Neural cell (in vitro differentiated cells): ENCODE data around the gene GTSF1L. TPM values are rescaled to one million over a fixed set of nuclear protein-coding genes. Genes with fewer than 3 reads are reported as not detected.

Source experiments
- H2AFZ ChIP-seq: fragments of 200-600, 300-800 bp; sonication (generic), shearing (Covaris generic); 2 replicates; pipeline ENCODE4 v1.6.0; 2014; ENCODE audit warnings: low read depth, mild to moderate bottlenecking, antibody characterized with exemption, low read length, moderate library complexity
- H3F3A ChIP-seq: fragments of 200-600 bp; shearing (Covaris generic); 2 replicates; pipeline ENCODE4 v1.6.1; 2016; ENCODE audit warnings: mild to moderate bottlenecking, moderate library complexity, mixed read lengths, antibody characterized with exemption, low read length; ENCODE audit not compliant: insufficient read depth, poor library complexity, severe bottlenecking
- H3K27ac ChIP-seq: fragments of 200-600, 300-800 bp; sonication (generic), shearing (Covaris generic); 2 replicates; pipeline ENCODE4 v1.5.1; 2014; ENCODE audit warnings: mild to moderate bottlenecking, low read length, moderate library complexity
- H3K27me3 ChIP-seq: fragments of 300-800, 200-600 bp; sonication (generic), shearing (Covaris generic); 2 replicates; pipeline ENCODE4 v1.6.0; 2014; ENCODE audit warnings: mild to moderate bottlenecking, low read depth, low read length, moderate library complexity; ENCODE audit not compliant: insufficient read depth
- H3K36me3 ChIP-seq: fragments of 300-800, 200-600 bp; sonication (generic), shearing (Covaris generic); 2 replicates; pipeline ENCODE4 v1.5.1; 2014; ENCODE audit warnings: mild to moderate bottlenecking, antibody characterized with exemption, low read length, moderate library complexity; ENCODE audit not compliant: insufficient read depth
- H3K4me2 ChIP-seq: fragments of 300-800, 200-600 bp; sonication (generic), shearing (Covaris generic); 2 replicates; pipeline ENCODE4 v1.6.0; 2014; ENCODE audit warnings: mild to moderate bottlenecking, low read length
- H3K4me3 ChIP-seq: fragments of 300-800, 200-600 bp; sonication (generic), shearing (Covaris generic); 2 replicates; pipeline ENCODE4 v1.5.1; 2014; ENCODE audit warnings: mild to moderate bottlenecking, low read length, moderate library complexity
- H3K79me2 ChIP-seq: fragments of 200-600 bp; shearing (Covaris generic); replicated peaks from 2 replicates; pipeline ENCODE4 v1.6.0; 2014; ENCODE audit warnings: mild to moderate bottlenecking, low read length, moderate library complexity; ENCODE audit not compliant: insufficient read depth
- H3K9ac ChIP-seq: fragments of 300-800, 200-600 bp; sonication (generic), shearing (Covaris generic); 2 replicates; pipeline ENCODE4 v1.6.1; 2016; ENCODE audit warnings: mild to moderate bottlenecking, low read length, mixed read lengths
- H3K9me2 ChIP-seq: fragments of 200-600 bp; shearing (Covaris generic); 2 replicates; pipeline ENCODE4 v1.6.1; 2016; ENCODE audit warnings: mild to moderate bottlenecking, low read length, mixed read lengths; ENCODE audit not compliant: insufficient read depth
- H3K9me3 ChIP-seq: fragments of 200-600, 300-800 bp; sonication (generic), shearing (Covaris generic); 2 replicates; pipeline ENCODE4 v1.6.1; 2016; ENCODE audit warnings: mild to moderate bottlenecking, mixed run types, low read length, moderate library complexity, mixed read lengths
- H4K20me1 ChIP-seq: fragments of 200-600 bp; shearing (Covaris generic); 2 replicates; pipeline ENCODE4 v1.6.1; 2016; ENCODE audit warnings: mild to moderate bottlenecking, mixed run types; ENCODE audit not compliant: insufficient read depth
- CTCF ChIP-seq: fragments of 450-650 bp; IDR thresholded peaks from 2 replicates; pipeline ENCODE4 v1.5.1; 2014; ENCODE audit warnings: antibody characterized with exemption, mild to moderate bottlenecking, moderate library complexity; ENCODE audit not compliant: poor library complexity, severe bottlenecking
- EP300 ChIP-seq: fragments of 450-650 bp; conservative IDR thresholded peaks from 2 replicates; pipeline ENCODE4 v1.6.1; 2014; ENCODE audit warnings: antibody characterized with exemption, mild to moderate bottlenecking, moderate library complexity; ENCODE audit not compliant: poor library complexity, severe bottlenecking
- EZH2 ChIP-seq: fragments of 200-600, 300-800 bp; shearing (Covaris generic), sonication (generic); IDR thresholded peaks from 2 replicates; pipeline ENCODE4 v1.6.1; 2014; ENCODE audit warnings: antibody characterized with exemption, low read length, borderline replicate concordance, mild to moderate bottlenecking; ENCODE audit not compliant: insufficient read depth, poor library complexity, severe bottlenecking
- MXI1 ChIP-seq: fragments of 450-650 bp; conservative IDR thresholded peaks from 2 replicates; pipeline ENCODE4 v1.6.1; 2014; ENCODE audit warnings: antibody characterized with exemption, mild to moderate bottlenecking; ENCODE audit not compliant: poor library complexity, severe bottlenecking
- POLR2AphosphoS5 ChIP-seq: IDR thresholded peaks from 2 replicates; pipeline ENCODE4 v1.6.1; 2012
- RAD21 ChIP-seq: fragments of 450-650 bp; conservative IDR thresholded peaks from 2 replicates; pipeline ENCODE4 v1.6.1; 2014; ENCODE audit warnings: antibody characterized with exemption, mild to moderate bottlenecking, moderate library complexity
- REST ChIP-seq: IDR thresholded peaks from 2 replicates; pipeline ENCODE4 v1.6.1; 2012; ENCODE audit warnings: borderline replicate concordance
- SMC3 ChIP-seq: fragments of 450-650 bp; conservative IDR thresholded peaks from 2 replicates; pipeline ENCODE4 v1.6.1; 2014; ENCODE audit warnings: antibody characterized with exemption, mild to moderate bottlenecking, moderate library complexity; ENCODE audit not compliant: poor library complexity
- TAF1 ChIP-seq: IDR thresholded peaks from 2 replicates; pipeline ENCODE4 v1.6.1; 2012; ENCODE audit warnings: low read depth
- polyA plus RNA-seq: library from polyadenylated mRNA; depleted of rRNA; stranded (reverse); fragments of >200 nt; gene quantifications from 2 replicates; pipeline ENCODE4 v1.2.3, GENCODE V29; 2014

The GTSF1L gene
- polyA plus RNA-seq, 1 donor from 2014 or later = not detected

DNA sequence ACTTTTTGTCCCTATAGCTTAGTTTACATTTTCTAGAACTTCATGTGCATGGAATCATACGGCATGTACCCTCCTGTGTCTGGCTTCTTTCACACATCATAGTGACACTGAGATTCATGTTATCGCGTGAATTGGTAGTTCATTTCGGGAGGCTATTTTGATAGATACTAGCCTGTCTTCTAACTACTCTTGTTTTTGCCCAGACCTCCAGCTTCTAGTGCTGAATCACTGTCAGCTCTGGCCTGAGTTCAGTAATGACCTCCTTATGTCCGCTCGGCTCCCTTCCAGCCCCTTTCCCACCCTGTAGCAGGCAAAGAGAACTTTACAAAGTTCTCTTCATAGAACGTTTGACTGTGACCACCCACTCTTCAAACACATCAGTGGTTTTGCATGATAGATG lies 45.8 kb downstream of the GTSF1L start:
- H2AFZ ChIP-seq = no peak overlapping the region
- no peak overlapping the region for H3K27ac ChIP-seq

DNA sequence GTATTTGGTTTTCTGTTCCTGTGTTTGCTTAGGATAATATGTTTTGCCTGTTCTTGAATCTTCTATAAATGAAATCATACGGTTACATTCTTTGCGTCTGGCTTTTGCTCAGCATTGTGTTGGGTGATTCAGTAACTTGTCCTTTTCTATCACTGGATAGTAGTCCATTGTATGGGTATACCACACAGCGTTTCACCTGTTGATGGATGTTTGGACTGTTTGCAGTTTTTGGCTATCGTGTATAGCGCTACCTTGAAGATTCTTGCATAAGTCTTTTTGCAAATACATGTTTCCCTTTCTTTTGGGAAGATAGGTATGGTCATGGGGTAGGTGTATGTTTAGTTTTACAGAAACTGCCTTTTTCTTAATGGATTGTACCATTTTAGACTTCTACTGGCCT lies 50.4 kb downstream of the GTSF1L start:
- H3K27me3 ChIP-seq = no peaks in the 10 kb centered on the region
- no peak overlapping the region for H2AFZ ChIP-seq
- no peak overlapping the region for H3K9ac ChIP-seq
- H4K20me1 ChIP-seq = no peaks in the 10 kb centered on the region
- H3K9me2 ChIP-seq = no peaks in the 10 kb centered on the region
- H3K27ac ChIP-seq = no peak overlapping the region
- no peaks in the 10 kb centered on the region for H3K79me2 ChIP-seq
- TF ChIP-seq EP300 = no peak
- TF ChIP-seq CTCF = no peak
- no peak for TF ChIP-seq TAF1
- no peaks in the 10 kb centered on the region for H3F3A ChIP-seq
- no peak overlapping the region for H3K4me2 ChIP-seq
- no peaks in the 10 kb centered on the region for H3K36me3 ChIP-seq
- H3K9me3 ChIP-seq = no peaks in the 10 kb centered on the region
- H3K4me3 ChIP-seq = no peak overlapping the region

More for the DNA sequence above, 45.8 kb downstream of the GTSF1L start:
- Histone ChIP-seq H3K9me3 (no peaks in the 10 kb centered on the region), H3K27me3 (no peaks in the 10 kb centered on the region), H3K36me3 (no peaks in the 10 kb centered on the region), H3K9ac (no peak overlapping the region), H3K4me3 (no peak overlapping the region), H4K20me1 (no peaks in the 10 kb centered on the region), H3K4me2 (no peak overlapping the region), H3K9me2 (no peaks in the 10 kb centered on the region), H3F3A (no peaks in the 10 kb centered on the region), H3K79me2 (no peaks in the 10 kb centered on the region)
- TF ChIP-seq SMC3 = no peak
- no peak for TF ChIP-seq EZH2
- TF ChIP-seq EP300 = no peak
- no peak for TF ChIP-seq REST
- no peak for TF ChIP-seq MXI1
- no peak for TF ChIP-seq RAD21
- no peak for TF ChIP-seq POLR2AphosphoS5
- no peak for TF ChIP-seq CTCF
- TF ChIP-seq TAF1 = no peak

Other genes starting within 250 kb of the GTSF1L start
- gene L3MBTL1, start 219.3 kb downstream of the GTSF1L start, polyA plus RNA-seq = 22.0 and 24.4 TPM in 2 replicates
- gene SGK2, start 168.0 kb downstream of the GTSF1L start, polyA plus RNA-seq = 0.81 and 5.8 TPM in 2 replicates
- gene IFT52, start 136.1 kb downstream of the GTSF1L start, polyA plus RNA-seq = 124 and 144 TPM in 2 replicates
- not detected in 2 replicates for gene MYBL2, start 59.9 kb downstream of the GTSF1L start, polyA plus RNA-seq
- gene TOX2, start 187.8 kb upstream of the GTSF1L start, polyA plus RNA-seq = 0.86 and 0.89 TPM in 2 replicates